Measurements from ENCODE around the gene GAS7. TPM values are rescaled to one million over a fixed set of nuclear protein-coding genes. Genes with fewer than 3 reads are reported as not detected.

GAS7 gene
- total and polyA plus RNA-seq, 10 of the 15 experiments (the other 5 are each of a cell fraction or from before 2014, with no cell fraction given) = 2.3 to 53.4 (median 24.0) TPM

DNA sequence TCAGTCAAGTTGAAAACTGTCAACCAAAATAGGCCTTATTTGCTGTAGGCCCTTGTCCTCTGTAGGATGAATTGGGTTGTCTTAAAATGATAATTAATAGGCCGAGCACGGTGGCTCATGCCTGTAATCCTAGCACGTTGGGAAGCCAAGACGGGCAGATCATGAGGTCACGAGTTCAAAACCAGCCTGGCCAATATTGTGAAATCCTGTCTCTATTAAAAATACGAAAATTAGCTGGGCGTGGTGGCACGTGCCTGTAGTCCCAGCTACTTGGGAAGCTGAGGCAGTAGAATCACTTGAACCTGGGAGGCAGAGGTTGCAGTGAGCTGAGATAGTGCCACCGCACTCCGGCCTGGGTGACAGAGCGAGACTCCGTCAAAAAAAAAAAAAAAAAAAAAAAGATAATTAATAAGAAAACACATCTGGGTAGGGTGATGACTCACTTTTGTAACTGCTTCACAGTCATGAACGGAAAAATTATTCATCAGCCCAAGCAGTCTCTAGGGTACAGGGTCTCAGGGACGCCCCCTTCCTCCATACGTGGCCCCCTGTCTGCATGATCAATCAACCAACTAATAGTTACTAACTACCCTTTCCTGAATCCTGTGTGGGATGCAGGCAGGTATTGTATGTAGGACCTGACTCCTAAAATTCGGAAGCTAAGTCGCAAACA lies 156.4 kb downstream of the GAS7 start (continued):
- TF ChIP-seq ZZZ3 (IDR thresholded peaks at IDR 0.05; ENCODE audit: control insufficient read depth, insufficient read length, low read depth) (no peak), MYB (IDR thresholded peaks at IDR 0.05; ENCODE audit: borderline replicate concordance, low read depth, low read length) (no peak), NFIC (IDR thresholded peaks at IDR 0.05; ENCODE audit: low read depth, low read length) (peak; percentile 59; the same call in 1 of the 2 replicates), IKZF1 (conservative IDR thresholded peaks at IDR 0.05) (peak; percentile 69), BMI1 (IDR thresholded peaks at IDR 0.05; ENCODE audit: borderline replicate concordance) (peak; percentile 38; the same call in 1 of the 2 replicates), NBN (IDR thresholded peaks at IDR 0.05) (peak; percentile 53; the same call in 1 of the 2 replicates), FOXM1 (IDR thresholded peaks at IDR 0.05; ENCODE audit: low read depth, low read length) (peak; percentile 37; the same call in 1 of the 2 replicates), ZNF24 (IDR thresholded peaks at IDR 0.05) (no peak), MEF2A (IDR thresholded peaks at IDR 0.05; ENCODE audit: insufficient read depth, low read depth, low read length) (0 out of 2 replicates have a peak, but pooled peaks have one; percentile 9), SP1 (IDR thresholded peaks at IDR 0.05; ENCODE audit: low read depth, low read length) (no peak), SMAD5 (IDR thresholded peaks at IDR 0.05; ENCODE audit: low read depth) (no peak), USF2 (IDR thresholded peaks at IDR 0.05; ENCODE audit: borderline replicate concordance, low read depth, low read length) (no peak), BCL11A (IDR thresholded peaks at IDR 0.05; ENCODE audit: low read depth, low read length) (peak; percentile 80), FOS (IDR thresholded peaks at IDR 0.05; ENCODE audit: borderline replicate concordance, extremely low read depth, insufficient read length) (no peak), RAD21 (IDR thresholded peaks at IDR 0.05; ENCODE audit: insufficient read depth, low read depth, low read length) (no peak), IRF5 (IDR thresholded peaks at IDR 0.05; ENCODE audit: borderline replicate concordance) (no peak), HDAC2 (IDR thresholded peaks at IDR 0.05) (no peak), POU2F2 (IDR thresholded peaks at IDR 0.05; ENCODE audit: borderline replicate concordance, low read depth, low read length) (peak; percentile 62; the same call in 1 of the 3 replicates), EP300 (IDR thresholded peaks at IDR 0.05; ENCODE audit: borderline replicate concordance in 1 of 2, control insufficient read depth in 1 of 2, low read depth in 2 of 2, low read length in 2 of 2) (0 out of 4 replicates have a peak, but pooled peaks of 1 of the 2 experiments have one; percentile 38)
- TF ChIP-seq, protein P1, sequence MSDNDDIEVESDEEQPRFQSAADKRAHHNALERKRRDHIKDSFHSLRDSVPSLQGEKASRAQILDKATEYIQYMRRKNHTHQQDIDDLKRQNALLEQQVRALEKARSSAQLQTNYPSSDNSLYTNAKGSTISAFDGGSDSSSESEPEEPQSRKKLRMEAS (IDR thresholded peaks at IDR 0.05; ENCODE audit: low read depth, low read length) = no peak
- TF ChIP-seq, protein P2, sequence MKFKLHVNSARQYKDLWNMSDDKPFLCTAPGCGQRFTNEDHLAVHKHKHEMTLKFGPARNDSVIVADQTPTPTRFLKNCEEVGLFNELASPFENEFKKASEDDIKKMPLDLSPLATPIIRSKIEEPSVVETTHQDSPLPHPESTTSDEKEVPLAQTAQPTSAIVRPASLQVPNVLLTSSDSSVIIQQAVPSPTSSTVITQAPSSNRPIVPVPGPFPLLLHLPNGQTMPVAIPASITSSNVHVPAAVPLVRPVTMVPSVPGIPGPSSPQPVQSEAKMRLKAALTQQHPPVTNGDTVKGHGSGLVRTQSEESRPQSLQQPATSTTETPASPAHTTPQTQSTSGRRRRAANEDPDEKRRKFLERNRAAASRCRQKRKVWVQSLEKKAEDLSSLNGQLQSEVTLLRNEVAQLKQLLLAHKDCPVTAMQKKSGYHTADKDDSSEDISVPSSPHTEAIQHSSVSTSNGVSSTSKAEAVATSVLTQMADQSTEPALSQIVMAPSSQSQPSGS (IDR thresholded peaks at IDR 0.05; ENCODE audit: low read length) = peak; percentile 50; the same call in 1 of the 2 replicates
- TF ChIP-seq, protein P3, sequence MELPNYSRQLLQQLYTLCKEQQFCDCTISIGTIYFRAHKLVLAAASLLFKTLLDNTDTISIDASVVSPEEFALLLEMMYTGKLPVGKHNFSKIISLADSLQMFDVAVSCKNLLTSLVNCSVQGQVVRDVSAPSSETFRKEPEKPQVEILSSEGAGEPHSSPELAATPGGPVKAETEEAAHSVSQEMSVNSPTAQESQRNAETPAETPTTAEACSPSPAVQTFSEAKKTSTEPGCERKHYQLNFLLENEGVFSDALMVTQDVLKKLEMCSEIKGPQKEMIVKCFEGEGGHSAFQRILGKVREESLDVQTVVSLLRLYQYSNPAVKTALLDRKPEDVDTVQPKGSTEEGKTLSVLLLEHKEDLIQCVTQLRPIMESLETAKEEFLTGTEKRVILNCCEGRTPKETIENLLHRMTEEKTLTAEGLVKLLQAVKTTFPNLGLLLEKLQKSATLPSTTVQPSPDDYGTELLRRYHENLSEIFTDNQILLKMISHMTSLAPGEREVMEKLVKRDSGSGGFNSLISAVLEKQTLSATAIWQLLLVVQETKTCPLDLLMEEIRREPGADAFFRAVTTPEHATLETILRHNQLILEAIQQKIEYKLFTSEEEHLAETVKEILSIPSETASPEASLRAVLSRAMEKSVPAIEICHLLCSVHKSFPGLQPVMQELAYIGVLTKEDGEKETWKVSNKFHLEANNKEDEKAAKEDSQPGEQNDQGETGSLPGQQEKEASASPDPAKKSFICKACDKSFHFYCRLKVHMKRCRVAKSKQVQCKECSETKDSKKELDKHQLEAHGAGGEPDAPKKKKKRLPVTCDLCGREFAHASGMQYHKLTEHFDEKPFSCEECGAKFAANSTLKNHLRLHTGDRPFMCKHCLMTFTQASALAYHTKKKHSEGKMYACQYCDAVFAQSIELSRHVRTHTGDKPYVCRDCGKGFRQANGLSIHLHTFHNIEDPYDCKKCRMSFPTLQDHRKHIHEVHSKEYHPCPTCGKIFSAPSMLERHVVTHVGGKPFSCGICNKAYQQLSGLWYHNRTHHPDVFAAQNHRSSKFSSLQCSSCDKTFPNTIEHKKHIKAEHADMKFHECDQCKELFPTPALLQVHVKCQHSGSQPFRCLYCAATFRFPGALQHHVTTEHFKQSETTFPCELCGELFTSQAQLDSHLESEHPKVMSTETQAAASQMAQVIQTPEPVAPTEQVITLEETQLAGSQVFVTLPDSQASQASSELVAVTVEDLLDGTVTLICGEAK (IDR thresholded peaks at IDR 0.05; ENCODE audit: borderline replicate concordance) = no peak
